A673 (cell line): ENCODE measurements around the gene HELT. TPM values are rescaled to one million over a fixed set of nuclear protein-coding genes. Genes with fewer than 3 reads are reported as not detected.

ENCODE experiments used
- BruUV-seq: library from RNA; stranded (reverse); fragments of 400-500 nt; replicated peaks from 2 replicates; lab custom pipeline; 2021; lab: Mats Ljungman, UMichigan
- CTCF ChIA-PET: fragments of 300-600 bp; sonication (Branson Sonifier 250); formaldehyde crosslinking; loops from one replicate; lab custom pipeline; 2022; ENCODE audit warnings: antibody characterized with exemption; lab: Charles Lee
- POLR2A ChIA-PET: fragments of 300-600 bp; sonication (Branson Sonifier 250); formaldehyde crosslinking; loops from one replicate; lab custom pipeline; 2022; ENCODE audit warnings: antibody characterized with exemption; ENCODE audit not compliant: low non-redundant PET; lab: Charles Lee
- DNase-seq: peaks from one replicate; pipeline ENCODE4 v3.0.0-alpha.2; 2015; ENCODE audit warnings: low spot score
- H3K27ac ChIP-seq: fragments of 200-600 bp; sonication (generic); 2 replicates; pipeline ENCODE4 v1.5.1; 2016; ENCODE audit warnings: mixed run types, low read depth, mild to moderate bottlenecking, mixed read lengths, antibody characterized with exemption, low read length; ENCODE audit not compliant: poor library complexity, severe bottlenecking
- H3K27me3 ChIP-seq: fragments of 200-600 bp; sonication (generic); replicated peaks from 2 replicates; pipeline ENCODE4 v1.6.1; 2017; ENCODE audit warnings: mixed run types, low read depth, mild to moderate bottlenecking, mixed read lengths, antibody characterized with exemption, low read length; ENCODE audit not compliant: insufficient read depth, poor library complexity
- H3K36me3 ChIP-seq: fragments of 200-600 bp; sonication (generic); 2 replicates; pipeline ENCODE4 v1.6.1; 2016; ENCODE audit warnings: mixed run types, mild to moderate bottlenecking, mixed read lengths, antibody characterized with exemption, low read length; ENCODE audit not compliant: insufficient read depth, poor library complexity, severe bottlenecking
- H3K4me1 ChIP-seq: fragments of 200-600 bp; sonication (generic); 2 replicates; pipeline ENCODE4 v1.6.1; 2017; ENCODE audit warnings: mixed run types, mild to moderate bottlenecking, mixed read lengths, antibody characterized with exemption, low read length; ENCODE audit not compliant: insufficient read depth, poor library complexity, severe bottlenecking
- H3K4me3 ChIP-seq: fragments of 200-600 bp; sonication (generic); 2 replicates; pipeline ENCODE4 v1.5.1; 2016; ENCODE audit warnings: low read depth, mixed run types, mild to moderate bottlenecking, mixed read lengths, low read length; ENCODE audit not compliant: poor library complexity, severe bottlenecking
- H3K9me3 ChIP-seq: fragments of 200-600 bp; sonication (generic); 2 replicates; pipeline ENCODE4 v1.6.1; 2016; ENCODE audit warnings: mixed run types, low read depth, mild to moderate bottlenecking, mixed read lengths, antibody characterized with exemption, low read length; ENCODE audit not compliant: poor library complexity, severe bottlenecking
- CTCF ChIP-seq: fragments of 300-800, 200-600 bp; sonication (generic); conservative IDR thresholded peaks from 2 replicates; pipeline ENCODE4 v1.5.1; 2017; ENCODE audit warnings: low read depth, mild to moderate bottlenecking, antibody characterized with exemption, low read length, moderate library complexity, mixed read lengths
- EZH2 ChIP-seq: fragments of 200-600 bp; sonication (generic); IDR thresholded peaks from 2 replicates; pipeline ENCODE4 v1.6.1; 2017; ENCODE audit warnings: borderline replicate concordance, low read depth, mild to moderate bottlenecking, mixed read lengths, antibody characterized with exemption, low read length; ENCODE audit not compliant: poor library complexity, severe bottlenecking
- intact Hi-C: fragments of 100-400 bp; cut with micrococcal nuclease; formaldehyde crosslinking; loops from one replicate; pipeline ENCODE4 v1.10.0; 2022; ENCODE audit not compliant: unreplicated experiment
- total RNA-seq: library from RNA; stranded (reverse); gene quantifications from 2 replicates; pipeline ENCODE4 v1.2.3, GENCODE V29; 2021

HELT gene
- total RNA-seq, 1 experiment from 2014 or later: not detected

GRCh38 chr4:184991860-184992259 lies 26.4 kb upstream of the HELT start:
- POLR2A ChIA-PET: no interaction called here
- CTCF ChIA-PET: no interaction called here
- no peaks in the 10 kb centered on the region for H3K36me3 ChIP-seq
- H3K27ac ChIP-seq: no peak overlapping the region
- TF ChIP-seq CTCF (no peak), EZH2 (no peak)
- H3K27me3 ChIP-seq: no peaks in the 10 kb centered on the region
- no TSS peak for BruUV-seq
- no peaks in the 10 kb centered on the region for H3K9me3 ChIP-seq
- H3K4me3 ChIP-seq: no peak overlapping the region
- intact Hi-C loops: no loop called here
- H3K4me1 ChIP-seq: peaks cover 7% of the 10 kb centered on the region
- DNase-seq: no peak

DNA sequence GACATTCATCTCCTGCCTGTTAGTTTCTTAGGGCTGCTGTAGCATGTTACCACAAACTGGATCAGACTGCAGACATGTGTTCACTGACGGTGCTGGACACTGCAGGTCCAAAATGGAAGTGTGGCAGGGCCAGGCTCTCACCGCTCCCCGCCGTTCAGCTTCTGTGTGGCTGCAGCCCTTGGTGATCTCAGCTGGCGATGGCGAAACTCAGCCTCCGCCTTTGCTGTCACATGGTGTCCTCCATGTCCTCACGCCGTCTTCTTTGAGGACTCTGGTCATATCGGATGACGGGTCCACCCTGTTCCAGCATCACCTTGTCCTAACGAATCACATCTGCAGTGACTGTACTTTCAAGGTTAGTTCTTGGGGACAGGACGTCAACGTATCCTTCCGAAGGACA lies 25.9 kb upstream of the HELT start:
- no peak for TF ChIP-seq CTCF
- TF ChIP-seq EZH2: no peak
- H3K9me3 ChIP-seq: no peaks in the 10 kb centered on the region
- ChIA-PET POLR2A (no interaction called here), CTCF (no interaction called here)
- no TSS peak for BruUV-seq
- no peaks in the 10 kb centered on the region for H3K27me3 ChIP-seq
- no peaks in the 10 kb centered on the region for H3K36me3 ChIP-seq
- intact Hi-C loops: no loop called here
- DNase-seq: no peak
- H3K27ac ChIP-seq: no peak overlapping the region
- peaks cover 7% of the 10 kb centered on the region for H3K4me1 ChIP-seq
- H3K4me3 ChIP-seq: no peak overlapping the region

DNA sequence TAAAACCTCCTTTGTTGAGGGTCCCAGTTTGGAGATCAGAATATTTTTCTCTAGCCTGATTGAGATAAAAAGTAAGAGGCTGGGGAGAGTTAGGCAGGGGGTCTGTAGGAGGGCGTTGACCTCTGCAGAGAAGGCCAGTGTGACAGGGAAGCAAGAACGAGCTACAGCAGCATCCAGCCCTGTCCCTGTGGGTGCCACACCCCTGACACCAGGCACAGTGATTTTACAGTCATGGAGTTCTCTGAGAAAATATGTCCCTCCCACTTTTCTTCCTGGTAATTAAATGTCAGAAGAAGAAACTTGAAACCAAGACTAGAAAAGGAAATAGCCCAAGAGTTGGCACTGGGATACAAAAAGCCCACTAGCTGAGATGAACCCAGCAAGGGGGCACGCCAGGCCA lies 25.0 kb upstream of the HELT start:
- Histone ChIP-seq H3K27ac (no peak overlapping the region), H3K9me3 (no peaks in the 10 kb centered on the region), H3K4me1 (peaks cover 7% of the 10 kb centered on the region), H3K4me3 (no peak overlapping the region), H3K27me3 (no peaks in the 10 kb centered on the region), H3K36me3 (no peaks in the 10 kb centered on the region)
- intact Hi-C loops: no loop called here
- TF ChIP-seq EZH2 (no peak), CTCF (no peak)
- ChIA-PET POLR2A (no interaction called here), CTCF (no interaction called here)
- DNase-seq: no peak
- BruUV-seq: no TSS peak
